GM23338 (cell line): ENCODE data around the gene CD28. TPM values are rescaled to one million over a fixed set of nuclear protein-coding genes. Genes with fewer than 3 reads are reported as not detected.

Experiments
- ATAC-seq: fragments of 200-7000 bp; cut with Tn5 transposase; 3 replicates; pipeline ENCODE4 v1.9.1; 2020
- DNase-seq: peaks from one replicate; pipeline ENCODE4 v3.0.0-alpha.2; 2015; ENCODE audit warnings: low spot score
- H2AFZ ChIP-seq: fragments of 200-600 bp; sonication (generic); 2 replicates; pipeline ENCODE4 v1.8.0; 2016; ENCODE audit warnings: antibody characterized with exemption, mild to moderate bottlenecking, moderate library complexity
- H3F3A ChIP-seq: fragments of 200-600 bp; sonication (generic); replicated peaks from 2 replicates; pipeline ENCODE4 v1.8.0; 2017; ENCODE audit warnings: antibody characterized with exemption, mixed run types, low read depth
- H3K27ac ChIP-seq: fragments of 200-600 bp; sonication (generic); 2 replicates; pipeline ENCODE4 v1.6.1; 2016; ENCODE audit warnings: low read depth
- H3K27me3 ChIP-seq: fragments of 200-600 bp; sonication (generic); 2 replicates; pipeline ENCODE4 v1.8.0; 2016; ENCODE audit warnings: mild to moderate bottlenecking, mixed run types, moderate library complexity; ENCODE audit not compliant: insufficient read depth
- H3K36me3 ChIP-seq: fragments of 200-600 bp; sonication (generic); 2 replicates; pipeline ENCODE4 v1.8.0; 2016; ENCODE audit warnings: mild to moderate bottlenecking; ENCODE audit not compliant: insufficient read depth
- H3K4me1 ChIP-seq: fragments of 200-600 bp; sonication (generic); 2 replicates; pipeline ENCODE4 v1.8.0; 2016; ENCODE audit warnings: mild to moderate bottlenecking, moderate library complexity; ENCODE audit not compliant: insufficient read depth
- H3K4me2 ChIP-seq: fragments of 200-600 bp; sonication (generic); 2 replicates; pipeline ENCODE4 v1.7.1; 2017; ENCODE audit warnings: mixed run types
- H3K4me3 ChIP-seq: fragments of 200-600 bp; sonication (generic); 2 replicates; pipeline ENCODE4 v1.6.1; 2016; ENCODE audit warnings: mixed run types
- H3K79me2 ChIP-seq: fragments of 200-600 bp; sonication (generic); replicated peaks from 2 replicates; pipeline ENCODE4 v1.8.0; 2017; ENCODE audit warnings: mild to moderate bottlenecking; ENCODE audit not compliant: insufficient read depth
- H3K9me2 ChIP-seq: fragments of 200-600 bp; sonication (generic); 2 replicates; pipeline ENCODE4 v1.8.0; 2017; ENCODE audit not compliant: insufficient read depth
- H4K20me1 ChIP-seq: fragments of 200-600 bp; sonication (generic); replicated peaks from 2 replicates; pipeline ENCODE4 v1.8.0; 2017; ENCODE audit warnings: mild to moderate bottlenecking; ENCODE audit not compliant: insufficient read depth
- H3K27ac Mint-ChIP-seq: 2 replicates; pipeline ENCODE4 v1.8.0; 2020; ENCODE audit warnings: inconsistent platforms, mild to moderate bottlenecking, moderate library complexity, mixed read lengths
- H3K27me3 Mint-ChIP-seq: 3 replicates; pipeline ENCODE4 v1.8.0; 2022; ENCODE audit warnings: low read depth, mild to moderate bottlenecking, moderate library complexity, mixed read lengths, inconsistent platforms; ENCODE audit not compliant: insufficient read depth, poor library complexity
- H3K36me3 Mint-ChIP-seq: 3 replicates; pipeline ENCODE4 v1.8.0; 2021; ENCODE audit warnings: low read depth, mild to moderate bottlenecking, inconsistent platforms, moderate library complexity, mixed read lengths
- H3K4me1 Mint-ChIP-seq: 3 replicates; pipeline ENCODE4 v1.8.0; 2020; ENCODE audit warnings: mild to moderate bottlenecking, inconsistent platforms, mixed read lengths
- H3K4me3 Mint-ChIP-seq: 3 replicates; pipeline ENCODE4 v1.8.0; 2021; ENCODE audit warnings: moderate library complexity, mild to moderate bottlenecking, inconsistent platforms, mixed read lengths
- H3K9me3 Mint-ChIP-seq: 3 replicates; pipeline ENCODE4 v1.8.0; 2020; ENCODE audit warnings: moderate library complexity, mild to moderate bottlenecking, inconsistent platforms, mixed read lengths
- CREB1 ChIP-seq: fragments of 250-450 bp; sonication (Bioruptor Pico); IDR thresholded peaks from 2 replicates; pipeline ENCODE4 v1.5.0; 2020; ENCODE audit warnings: low read depth, mild to moderate bottlenecking, moderate library complexity
- JUNB ChIP-seq: IDR thresholded peaks from one replicate; pipeline ENCODE4 v1.6.1; 2016; ENCODE audit warnings: antibody characterized with exemption; ENCODE audit not compliant: unreplicated experiment
- NANOG ChIP-seq: IDR thresholded peaks from 2 replicates; pipeline ENCODE4 v1.6.1; 2016; ENCODE audit warnings: antibody characterized with exemption, borderline replicate concordance
- STAT1 ChIP-seq: IDR thresholded peaks from one replicate; pipeline ENCODE4 v1.6.1; 2016; ENCODE audit warnings: antibody characterized with exemption; ENCODE audit not compliant: unreplicated experiment
- ZNF114 ChIP-seq: fragments of 250-450 bp; sonication (Bioruptor Pico); IDR thresholded peaks from 2 replicates; pipeline ENCODE4 v1.5.0; 2020; ENCODE audit warnings: mild to moderate bottlenecking, moderate library complexity
- ZNF331 ChIP-seq: fragments of 250-450 bp; sonication (Bioruptor Pico); IDR thresholded peaks from 2 replicates; pipeline ENCODE4 v1.5.0; 2020; ENCODE audit warnings: low read depth, mild to moderate bottlenecking, moderate library complexity
- polyA plus RNA-seq: library from polyadenylated mRNA; unstranded; fragments of >200 nt; fragmentation: Nextera tagmentation; extraction: Ambion mirVana; gene quantifications from 2 replicates; pipeline ENCODE4 v1.2.1, GENCODE V29; 2016
- total RNA-seq: library from RNA; depleted of rRNA; stranded (reverse); fragments of >200 nt; shearing (Covaris generic); gene quantifications from 2 replicates; pipeline ENCODE4 v1.2.3, GENCODE V29; 2014
- TF ChIP-seq, protein P1 (sequence below): fragments of 250-450 bp; sonication (Bioruptor Pico); IDR thresholded peaks from 2 replicates; pipeline ENCODE4 v1.5.0; 2020; ENCODE audit warnings: mild to moderate bottlenecking, moderate library complexity
- TF ChIP-seq, protein P2 (sequence below): IDR thresholded peaks from one replicate; pipeline ENCODE4 v1.6.1; 2018; ENCODE audit warnings: antibody characterized with exemption; ENCODE audit not compliant: unreplicated experiment
- TF ChIP-seq, protein P3 (sequence below), 2 experiments: fragments of 200-600 bp in 1 of 2; sonication (generic) in 1 of 2; conservative IDR thresholded peaks; 2 replicates each; pipeline versions ENCODE4 v1.5.1 to v1.6.1; 2016 to 2017; ENCODE audit warnings: antibody characterized with exemption in 2 of 2, low read depth in 2 of 2, mild to moderate bottlenecking in 2 of 2, moderate library complexity in 1 of 2

Gene CD28
- total and polyA plus RNA-seq, 2 experiments from 2014 or later = not detected

DNA sequence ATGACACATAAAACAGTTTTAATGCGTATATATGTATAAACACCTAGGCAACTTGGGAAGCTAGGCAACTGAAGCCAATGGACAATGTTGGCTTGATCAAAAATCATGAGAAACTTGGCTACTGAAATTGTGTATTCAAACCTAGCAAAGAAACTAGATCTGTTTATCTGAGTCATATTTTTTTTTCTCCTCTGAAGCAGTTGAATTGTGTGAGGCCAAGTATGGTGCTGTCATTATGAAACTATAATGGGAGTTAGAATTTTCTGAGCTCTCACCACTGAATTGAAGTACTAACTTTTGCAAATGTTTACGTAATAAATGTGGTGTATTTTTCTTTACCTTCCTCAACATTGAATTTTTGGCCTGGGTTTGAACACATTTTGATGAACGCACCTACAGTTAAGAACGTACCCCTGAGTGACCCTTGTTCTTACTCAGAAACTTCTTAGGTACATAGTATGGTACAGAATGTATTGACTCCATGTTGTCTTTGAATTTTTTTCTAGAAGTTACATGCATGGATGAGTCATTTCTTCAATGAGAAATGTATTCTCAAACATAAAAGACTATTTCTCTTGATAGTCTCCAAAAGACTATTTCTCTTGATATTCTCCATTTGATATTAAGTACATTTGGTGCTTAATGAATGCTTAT, 23.8 kb downstream of the CD28 start:
- H3K9me2 ChIP-seq = peaks cover 9% of the 10 kb centered on the region; the same call in 1 of the 2 replicates
- Mint-ChIP-seq H3K9me3 (no peaks in the 10 kb centered on the region), H3K27ac (no peak overlapping the region), H3K36me3 (no peaks in the 10 kb centered on the region), H3K4me3 (no peak overlapping the region), H3K4me1 (peaks cover 16% of the 10 kb centered on the region), H3K27me3 (peaks cover 2% of the 10 kb centered on the region)
- no peaks in the 10 kb centered on the region for H4K20me1 ChIP-seq
- H3K79me2 ChIP-seq = no peaks in the 10 kb centered on the region
- H3K4me3 ChIP-seq = no peak overlapping the region
- H3K4me1 ChIP-seq = 0 out of 2 replicates have a peak, but pooled peaks cover 3% of the 10 kb centered on the region
- TF ChIP-seq CREB1 (CRISPR knock-in tag) = no peak
- no peak for TF ChIP-seq STAT1
- TF ChIP-seq ZNF331 (CRISPR knock-in tag) = no peak
- H3K27ac ChIP-seq = no peak overlapping the region
- no peaks in the 10 kb centered on the region for H3F3A ChIP-seq
- DNase-seq (no peak), ATAC-seq (no peak)
- no peaks in the 10 kb centered on the region for H3K36me3 ChIP-seq
- H3K4me2 ChIP-seq = no peak overlapping the region
- no peaks in the 10 kb centered on the region for H3K27me3 ChIP-seq
- H2AFZ ChIP-seq = no peak overlapping the region; the same call in 1 of the 2 replicates

DNA sequence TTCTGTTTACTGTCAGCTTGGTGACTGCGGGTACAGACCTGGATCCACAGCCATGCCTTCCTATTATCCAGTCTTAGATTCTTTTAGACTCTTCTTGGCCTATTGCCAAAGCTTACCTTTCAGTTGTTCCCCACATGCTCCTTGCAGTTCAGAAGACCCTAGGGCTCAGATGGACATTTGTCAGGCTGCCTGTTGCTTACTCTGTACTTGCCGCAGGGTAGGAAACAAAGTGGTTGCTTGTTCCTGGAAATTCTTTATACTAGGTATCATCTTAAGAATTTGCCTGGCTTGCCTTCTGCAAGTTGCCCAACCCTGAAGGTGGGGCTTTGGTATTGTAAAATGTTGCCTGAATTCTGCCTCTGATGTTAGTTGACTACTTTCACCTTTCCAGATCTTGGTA, 24.4 kb downstream of the CD28 start:
- no peaks in the 10 kb centered on the region for H3K36me3 Mint-ChIP-seq
- Histone ChIP-seq H3K9me2 (peaks cover 14% of the 10 kb centered on the region), H3K4me1 (0 out of 2 replicates have a peak, but pooled peaks cover 3% of the 10 kb centered on the region), H3K4me2 (no peak overlapping the region), H3K79me2 (no peaks in the 10 kb centered on the region), H3F3A (no peaks in the 10 kb centered on the region), H3K27ac (no peak overlapping the region), H4K20me1 (no peaks in the 10 kb centered on the region), H3K4me3 (no peak overlapping the region), H2AFZ (no peak overlapping the region; the same call in 1 of the 2 replicates), H3K36me3 (no peaks in the 10 kb centered on the region), H3K27me3 (no peaks in the 10 kb centered on the region)
- H3K9me3 Mint-ChIP-seq = no peaks in the 10 kb centered on the region
- no peak overlapping the region for H3K4me3 Mint-ChIP-seq
- H3K27ac Mint-ChIP-seq = no peak overlapping the region
- H3K4me1 Mint-ChIP-seq = peaks cover 16% of the 10 kb centered on the region
- ATAC-seq = no peak
- no peak for DNase-seq
- peaks cover 2% of the 10 kb centered on the region for H3K27me3 Mint-ChIP-seq
- TF ChIP-seq, protein P1, sequence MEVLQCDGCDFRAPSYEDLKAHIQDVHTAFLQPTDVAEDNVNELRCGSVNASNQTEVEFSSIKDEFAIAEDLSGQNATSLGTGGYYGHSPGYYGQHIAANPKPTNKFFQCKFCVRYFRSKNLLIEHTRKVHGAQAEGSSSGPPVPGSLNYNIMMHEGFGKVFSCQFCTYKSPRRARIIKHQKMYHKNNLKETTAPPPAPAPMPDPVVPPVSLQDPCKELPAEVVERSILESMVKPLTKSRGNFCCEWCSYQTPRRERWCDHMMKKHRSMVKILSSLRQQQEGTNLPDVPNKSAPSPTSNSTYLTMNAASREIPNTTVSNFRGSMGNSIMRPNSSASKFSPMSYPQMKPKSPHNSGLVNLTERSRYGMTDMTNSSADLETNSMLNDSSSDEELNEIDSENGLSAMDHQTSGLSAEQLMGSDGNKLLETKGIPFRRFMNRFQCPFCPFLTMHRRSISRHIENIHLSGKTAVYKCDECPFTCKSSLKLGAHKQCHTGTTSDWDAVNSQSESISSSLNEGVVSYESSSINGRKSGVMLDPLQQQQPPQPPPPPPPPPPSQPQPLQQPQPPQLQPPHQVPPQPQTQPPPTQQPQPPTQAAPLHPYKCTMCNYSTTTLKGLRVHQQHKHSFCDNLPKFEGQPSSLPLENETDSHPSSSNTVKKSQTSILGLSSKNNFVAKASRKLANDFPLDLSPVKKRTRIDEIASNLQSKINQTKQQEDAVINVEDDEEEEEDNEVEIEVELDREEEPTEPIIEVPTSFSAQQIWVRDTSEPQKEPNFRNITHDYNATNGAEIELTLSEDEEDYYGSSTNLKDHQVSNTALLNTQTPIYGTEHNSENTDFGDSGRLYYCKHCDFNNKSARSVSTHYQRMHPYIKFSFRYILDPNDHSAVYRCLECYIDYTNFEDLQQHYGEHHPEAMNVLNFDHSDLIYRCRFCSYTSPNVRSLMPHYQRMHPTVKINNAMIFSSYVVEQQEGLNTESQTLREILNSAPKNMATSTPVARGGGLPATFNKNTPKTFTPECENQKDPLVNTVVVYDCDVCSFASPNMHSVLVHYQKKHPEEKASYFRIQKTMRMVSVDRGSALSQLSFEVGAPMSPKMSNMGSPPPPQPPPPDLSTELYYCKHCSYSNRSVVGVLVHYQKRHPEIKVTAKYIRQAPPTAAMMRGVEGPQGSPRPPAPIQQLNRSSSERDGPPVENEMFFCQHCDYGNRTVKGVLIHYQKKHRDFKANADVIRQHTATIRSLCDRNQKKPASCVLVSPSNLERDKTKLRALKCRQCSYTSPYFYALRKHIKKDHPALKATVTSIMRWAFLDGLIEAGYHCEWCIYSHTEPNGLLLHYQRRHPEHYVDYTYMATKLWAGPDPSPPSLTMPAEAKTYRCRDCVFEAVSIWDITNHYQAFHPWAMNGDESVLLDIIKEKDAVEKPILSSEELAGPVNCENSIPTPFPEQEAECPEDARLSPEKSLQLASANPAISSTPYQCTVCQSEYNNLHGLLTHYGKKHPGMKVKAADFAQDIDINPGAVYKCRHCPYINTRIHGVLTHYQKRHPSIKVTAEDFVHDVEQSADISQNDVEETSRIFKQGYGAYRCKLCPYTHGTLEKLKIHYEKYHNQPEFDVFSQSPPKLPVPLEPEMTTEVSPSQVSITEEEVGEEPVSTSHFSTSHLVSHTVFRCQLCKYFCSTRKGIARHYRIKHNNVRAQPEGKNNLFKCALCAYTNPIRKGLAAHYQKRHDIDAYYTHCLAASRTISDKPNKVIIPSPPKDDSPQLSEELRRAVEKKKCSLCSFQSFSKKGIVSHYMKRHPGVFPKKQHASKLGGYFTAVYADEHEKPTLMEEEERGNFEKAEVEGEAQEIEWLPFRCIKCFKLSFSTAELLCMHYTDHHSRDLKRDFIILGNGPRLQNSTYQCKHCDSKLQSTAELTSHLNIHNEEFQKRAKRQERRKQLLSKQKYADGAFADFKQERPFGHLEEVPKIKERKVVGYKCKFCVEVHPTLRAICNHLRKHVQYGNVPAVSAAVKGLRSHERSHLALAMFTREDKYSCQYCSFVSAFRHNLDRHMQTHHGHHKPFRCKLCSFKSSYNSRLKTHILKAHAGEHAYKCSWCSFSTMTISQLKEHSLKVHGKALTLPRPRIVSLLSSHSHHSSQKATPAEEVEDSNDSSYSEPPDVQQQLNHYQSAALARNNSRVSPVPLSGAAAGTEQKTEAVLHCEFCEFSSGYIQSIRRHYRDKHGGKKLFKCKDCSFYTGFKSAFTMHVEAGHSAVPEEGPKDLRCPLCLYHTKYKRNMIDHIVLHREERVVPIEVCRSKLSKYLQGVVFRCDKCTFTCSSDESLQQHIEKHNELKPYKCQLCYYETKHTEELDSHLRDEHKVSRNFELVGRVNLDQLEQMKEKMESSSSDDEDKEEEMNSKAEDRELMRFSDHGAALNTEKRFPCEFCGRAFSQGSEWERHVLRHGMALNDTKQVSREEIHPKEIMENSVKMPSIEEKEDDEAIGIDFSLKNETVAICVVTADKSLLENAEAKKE = no peak
- TF ChIP-seq ZNF114 (no peak), STAT1 (no peak), NANOG (no peak), ZNF331 (CRISPR knock-in tag) (no peak), JUNB (no peak), CREB1 (CRISPR knock-in tag) (no peak)
- TF ChIP-seq, protein P2, sequence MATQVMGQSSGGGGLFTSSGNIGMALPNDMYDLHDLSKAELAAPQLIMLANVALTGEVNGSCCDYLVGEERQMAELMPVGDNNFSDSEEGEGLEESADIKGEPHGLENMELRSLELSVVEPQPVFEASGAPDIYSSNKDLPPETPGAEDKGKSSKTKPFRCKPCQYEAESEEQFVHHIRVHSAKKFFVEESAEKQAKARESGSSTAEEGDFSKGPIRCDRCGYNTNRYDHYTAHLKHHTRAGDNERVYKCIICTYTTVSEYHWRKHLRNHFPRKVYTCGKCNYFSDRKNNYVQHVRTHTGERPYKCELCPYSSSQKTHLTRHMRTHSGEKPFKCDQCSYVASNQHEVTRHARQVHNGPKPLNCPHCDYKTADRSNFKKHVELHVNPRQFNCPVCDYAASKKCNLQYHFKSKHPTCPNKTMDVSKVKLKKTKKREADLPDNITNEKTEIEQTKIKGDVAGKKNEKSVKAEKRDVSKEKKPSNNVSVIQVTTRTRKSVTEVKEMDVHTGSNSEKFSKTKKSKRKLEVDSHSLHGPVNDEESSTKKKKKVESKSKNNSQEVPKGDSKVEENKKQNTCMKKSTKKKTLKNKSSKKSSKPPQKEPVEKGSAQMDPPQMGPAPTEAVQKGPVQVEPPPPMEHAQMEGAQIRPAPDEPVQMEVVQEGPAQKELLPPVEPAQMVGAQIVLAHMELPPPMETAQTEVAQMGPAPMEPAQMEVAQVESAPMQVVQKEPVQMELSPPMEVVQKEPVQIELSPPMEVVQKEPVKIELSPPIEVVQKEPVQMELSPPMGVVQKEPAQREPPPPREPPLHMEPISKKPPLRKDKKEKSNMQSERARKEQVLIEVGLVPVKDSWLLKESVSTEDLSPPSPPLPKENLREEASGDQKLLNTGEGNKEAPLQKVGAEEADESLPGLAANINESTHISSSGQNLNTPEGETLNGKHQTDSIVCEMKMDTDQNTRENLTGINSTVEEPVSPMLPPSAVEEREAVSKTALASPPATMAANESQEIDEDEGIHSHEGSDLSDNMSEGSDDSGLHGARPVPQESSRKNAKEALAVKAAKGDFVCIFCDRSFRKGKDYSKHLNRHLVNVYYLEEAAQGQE = no peak
- TF ChIP-seq, protein P3, sequence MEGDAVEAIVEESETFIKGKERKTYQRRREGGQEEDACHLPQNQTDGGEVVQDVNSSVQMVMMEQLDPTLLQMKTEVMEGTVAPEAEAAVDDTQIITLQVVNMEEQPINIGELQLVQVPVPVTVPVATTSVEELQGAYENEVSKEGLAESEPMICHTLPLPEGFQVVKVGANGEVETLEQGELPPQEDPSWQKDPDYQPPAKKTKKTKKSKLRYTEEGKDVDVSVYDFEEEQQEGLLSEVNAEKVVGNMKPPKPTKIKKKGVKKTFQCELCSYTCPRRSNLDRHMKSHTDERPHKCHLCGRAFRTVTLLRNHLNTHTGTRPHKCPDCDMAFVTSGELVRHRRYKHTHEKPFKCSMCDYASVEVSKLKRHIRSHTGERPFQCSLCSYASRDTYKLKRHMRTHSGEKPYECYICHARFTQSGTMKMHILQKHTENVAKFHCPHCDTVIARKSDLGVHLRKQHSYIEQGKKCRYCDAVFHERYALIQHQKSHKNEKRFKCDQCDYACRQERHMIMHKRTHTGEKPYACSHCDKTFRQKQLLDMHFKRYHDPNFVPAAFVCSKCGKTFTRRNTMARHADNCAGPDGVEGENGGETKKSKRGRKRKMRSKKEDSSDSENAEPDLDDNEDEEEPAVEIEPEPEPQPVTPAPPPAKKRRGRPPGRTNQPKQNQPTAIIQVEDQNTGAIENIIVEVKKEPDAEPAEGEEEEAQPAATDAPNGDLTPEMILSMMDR (conservative IDR thresholded peaks at IDR 0.05; ENCODE audit: low read depth in 2 of 2) = no peak
